NCI-H2196 treated with DMSO at 0.1 percent for 48 hours (cell line): ENCODE results near the gene HES2.
"Not testable (repeated sequence)": the region's sequence is repeated elsewhere in the genome, so short reads cannot be mapped to it uniquely, and the experiment has no call there.

Experiments
- DNase-seq: peaks from one replicate; lab custom pipeline; 2025; ENCODE audit not compliant: unreplicated experiment; lab: John Stamatoyannopoulos, UW

HES2 gene, protein sequence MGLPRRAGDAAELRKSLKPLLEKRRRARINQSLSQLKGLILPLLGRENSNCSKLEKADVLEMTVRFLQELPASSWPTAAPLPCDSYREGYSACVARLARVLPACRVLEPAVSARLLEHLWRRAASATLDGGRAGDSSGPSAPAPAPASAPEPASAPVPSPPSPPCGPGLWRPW

DNA sequence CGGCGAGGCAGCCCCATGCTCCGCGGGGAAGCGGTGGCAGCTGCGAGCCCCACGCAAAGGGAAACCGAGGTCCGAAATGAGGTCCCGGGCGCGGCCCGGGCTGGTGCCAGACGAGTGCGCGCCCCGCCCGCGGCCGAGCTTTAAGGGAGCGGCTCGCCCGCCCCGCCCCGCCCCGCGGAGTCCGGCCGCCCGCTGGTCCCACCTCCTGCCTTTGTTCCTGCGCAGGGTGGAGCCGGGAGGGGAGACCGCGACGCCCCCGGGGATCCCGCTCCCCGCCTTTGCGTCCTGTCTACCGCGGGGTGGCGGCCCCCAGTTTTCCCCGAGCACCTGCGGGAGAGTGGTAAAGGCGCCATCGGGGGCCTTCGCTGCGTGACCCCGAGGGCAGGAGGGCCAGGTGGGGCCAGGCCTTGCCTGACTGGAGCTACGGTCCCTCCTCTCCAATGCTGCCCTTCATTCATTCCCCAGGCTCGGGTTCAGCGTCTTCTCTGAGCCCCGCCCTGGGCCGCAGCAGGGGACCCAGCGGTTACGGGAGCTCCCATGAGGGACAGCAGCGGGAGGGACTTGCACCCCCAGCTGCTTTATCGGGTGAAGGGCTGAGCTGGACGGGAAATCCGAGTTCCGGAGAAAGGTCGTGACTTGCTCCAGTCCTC is at the start of gene HES2:
HES2 (minus strand) TSS at position 116 of the 650 bp plus-strand sequence; CDS start at position 17, 99 bp downstream.
- no peak for DNase-seq

DNA sequence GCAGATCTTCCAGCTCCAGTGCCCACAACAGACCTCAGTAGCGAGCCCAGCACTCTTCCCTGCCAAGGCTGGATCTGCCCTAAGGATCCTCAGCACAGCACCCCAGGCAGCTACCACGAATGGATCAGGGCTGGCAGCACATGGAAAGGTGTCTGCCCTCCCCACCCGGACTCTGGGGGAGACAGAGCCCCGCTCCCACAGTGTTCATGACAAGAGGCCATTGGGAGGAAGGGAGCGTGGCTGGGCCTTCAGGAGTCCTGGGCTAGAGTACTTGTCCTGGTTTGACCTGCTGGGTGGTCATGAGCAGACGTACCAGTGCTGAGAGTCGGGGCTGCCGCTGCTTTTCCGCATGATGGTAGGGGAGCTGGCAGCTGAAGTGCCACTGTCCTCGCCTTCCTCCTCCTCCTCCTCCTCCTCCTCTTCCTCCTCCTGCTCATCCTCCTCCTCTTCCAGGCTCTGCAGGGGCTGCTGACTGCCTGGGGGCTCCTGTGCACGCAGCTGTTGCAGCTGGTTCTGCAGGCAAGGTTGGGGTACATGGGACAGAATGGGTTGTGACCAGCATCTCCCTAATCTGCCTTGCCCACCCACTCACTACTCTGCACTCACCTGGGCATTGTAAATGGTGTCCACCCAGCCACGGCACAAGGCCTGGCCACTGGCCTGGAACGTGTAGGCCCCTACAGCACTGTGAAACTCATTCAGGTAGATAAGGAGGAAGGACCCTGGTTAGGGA is 49.2 kb upstream of the HES2 start:
- no peak for DNase-seq

DNA sequence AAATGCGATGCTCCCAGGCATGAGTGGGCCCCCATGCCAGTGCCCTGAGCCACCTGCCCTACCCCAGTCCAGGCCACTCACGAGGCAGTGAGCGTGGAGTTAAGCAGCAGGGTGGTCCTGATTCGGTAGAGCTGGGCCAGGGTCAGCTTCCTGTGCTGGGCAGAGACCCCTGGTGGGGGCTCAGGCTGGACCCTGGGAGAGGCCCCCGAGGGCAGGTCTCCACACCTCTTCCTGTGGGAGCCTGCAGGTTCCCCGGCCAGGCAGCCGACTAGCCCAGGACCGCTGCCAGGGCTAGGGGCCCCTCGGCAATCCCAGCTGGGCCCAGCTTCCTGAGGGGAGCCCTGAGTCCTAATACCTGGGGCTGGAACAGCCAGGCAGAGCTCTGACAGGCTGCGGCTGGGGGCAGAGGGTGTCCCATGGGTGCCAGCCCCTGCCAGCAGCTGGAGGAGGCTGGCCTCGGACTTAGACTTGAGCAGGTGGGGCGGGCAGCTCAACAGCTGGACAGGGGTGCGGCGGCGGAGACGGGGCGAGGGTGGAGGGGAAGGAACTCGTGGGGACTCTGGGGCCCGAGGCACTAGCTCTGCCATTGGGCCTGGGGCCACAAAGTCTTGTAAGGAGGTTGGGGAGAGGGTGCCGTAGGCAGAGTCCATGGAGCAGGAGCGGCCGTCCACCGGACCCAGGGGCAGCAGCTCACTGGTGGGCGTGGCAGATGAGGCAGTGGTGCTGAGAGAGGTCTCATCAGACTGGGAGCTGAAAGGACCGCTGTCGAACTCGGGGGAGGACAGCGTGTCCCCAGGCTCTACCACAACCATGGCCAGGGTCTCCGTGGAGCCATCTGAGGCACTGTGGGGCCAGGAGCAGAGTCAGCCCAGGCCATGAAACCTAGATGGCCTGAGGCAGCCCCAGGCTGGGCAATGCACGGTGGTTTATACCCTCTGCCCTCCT is 48.3 kb upstream of the HES2 start:
- DNase-seq, result no peak

DNA sequence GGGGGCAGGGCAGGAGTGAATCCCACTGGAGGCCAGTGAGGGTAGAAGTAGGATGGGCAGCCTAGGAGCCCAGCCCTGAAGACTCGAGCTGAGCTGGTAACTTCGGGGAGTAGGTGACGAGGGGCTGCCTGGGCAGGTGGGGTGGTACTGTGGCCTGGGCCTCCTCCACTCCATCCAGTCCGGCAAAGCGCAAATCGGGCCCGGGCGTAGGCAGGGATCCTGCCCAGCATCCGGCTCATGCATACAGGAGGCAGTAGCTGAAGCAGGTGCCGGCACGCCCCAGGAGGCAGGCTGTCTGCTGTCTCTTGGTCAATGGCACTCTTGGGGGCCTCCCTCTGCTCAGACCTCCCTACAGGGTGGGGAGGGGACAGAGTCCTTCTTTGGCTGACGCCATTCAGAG is 47.5 kb upstream of the HES2 start:
- no peak for DNase-seq

DNA sequence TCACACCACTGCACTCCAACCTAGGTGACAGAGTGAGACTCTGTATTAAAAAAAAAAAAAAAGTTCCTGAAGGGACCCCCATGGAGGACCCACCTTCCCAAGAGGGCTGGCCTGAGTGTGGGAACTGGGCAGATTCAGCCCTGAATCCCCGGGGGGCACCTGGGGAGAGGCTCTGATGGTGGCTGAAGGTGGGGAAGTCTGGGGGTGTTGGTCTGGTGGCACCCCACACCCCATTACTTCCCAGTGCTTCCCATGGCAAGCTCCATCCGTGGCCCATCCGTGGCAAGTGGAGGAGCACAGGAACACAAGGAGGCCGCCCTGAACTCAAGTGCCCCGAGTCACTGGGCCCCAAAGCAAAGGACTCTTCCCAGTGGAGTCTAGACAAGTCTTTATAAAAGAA is 47.0 kb upstream of the HES2 start:
- DNase-seq, result no peak

DNA sequence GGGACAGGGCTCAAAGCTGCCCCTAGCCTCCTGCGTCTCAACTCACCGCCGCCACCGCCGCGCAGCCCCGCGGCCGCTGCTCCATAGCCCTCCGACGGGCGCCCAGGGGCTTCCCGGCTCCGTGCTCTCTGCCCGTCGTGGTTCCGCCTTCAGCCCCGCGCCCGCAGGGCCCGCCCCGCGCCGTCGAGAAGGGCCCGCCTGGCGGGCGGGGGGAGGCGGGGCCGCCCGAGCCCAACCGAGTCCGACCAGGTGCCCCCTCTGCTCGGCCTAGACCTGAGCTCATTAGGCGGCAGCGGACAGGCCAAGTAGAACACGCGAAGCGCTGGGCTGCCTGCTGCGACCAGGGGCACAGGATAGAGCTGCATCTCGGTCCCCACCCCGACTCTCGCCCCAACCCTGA is 46.3 kb upstream of the HES2 start, which contains the start of gene TNFRSF25:
TNFRSF25 (minus strand) TSS at position 151 of the 400 bp plus-strand sequence; CDS start at position 85, 66 bp downstream.
- DNase-seq, result no peak

DNA sequence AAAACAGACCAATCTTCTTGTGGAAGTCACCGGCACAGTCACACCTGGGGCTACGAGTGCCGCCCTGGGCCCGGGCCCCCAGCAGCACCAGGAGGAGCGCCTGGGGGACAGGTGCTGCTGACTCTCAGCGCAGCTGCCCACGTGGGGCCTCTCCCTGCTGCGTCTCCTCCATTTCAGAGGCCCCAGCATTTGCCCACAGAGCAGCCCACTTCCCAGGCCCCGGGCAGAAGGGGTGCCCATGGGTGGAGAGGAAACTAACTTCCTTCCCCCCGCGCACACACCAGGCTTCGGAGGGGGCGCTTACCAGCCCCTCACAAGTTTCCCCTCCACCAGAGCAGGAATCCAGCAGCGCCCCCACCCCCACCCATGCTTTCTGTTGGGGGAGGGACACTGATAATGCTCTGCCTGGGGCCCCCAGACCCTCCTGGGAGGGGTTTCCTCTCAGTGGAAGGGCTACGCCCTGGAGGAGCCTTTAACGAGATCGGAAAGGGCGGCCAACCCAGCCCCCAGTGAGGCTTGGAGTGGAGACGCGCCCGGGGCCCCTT is 45.8 kb upstream of the HES2 start:
- no peak for DNase-seq

DNA sequence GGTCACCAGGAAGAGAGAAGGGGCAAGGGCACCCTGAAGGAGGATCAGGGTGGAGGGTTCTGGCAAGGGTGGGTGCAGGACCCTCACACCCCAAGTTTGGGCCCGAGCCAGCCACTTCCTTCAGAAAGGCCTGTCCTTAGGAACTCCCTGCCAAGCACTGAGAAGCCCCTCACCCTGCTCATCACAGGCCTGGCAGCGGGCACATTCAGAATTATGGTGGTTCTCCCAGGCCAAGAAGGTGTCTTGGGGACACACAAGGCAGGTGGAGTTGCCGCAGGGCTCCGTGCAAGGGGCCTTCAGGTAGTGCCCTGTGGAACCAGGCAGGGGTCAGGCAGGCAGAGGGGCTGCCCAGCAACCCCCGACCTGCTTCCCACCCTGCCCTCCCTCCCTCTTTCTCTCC is 45.2 kb upstream of the HES2 start:
- DNase-seq, result no peak

DNA sequence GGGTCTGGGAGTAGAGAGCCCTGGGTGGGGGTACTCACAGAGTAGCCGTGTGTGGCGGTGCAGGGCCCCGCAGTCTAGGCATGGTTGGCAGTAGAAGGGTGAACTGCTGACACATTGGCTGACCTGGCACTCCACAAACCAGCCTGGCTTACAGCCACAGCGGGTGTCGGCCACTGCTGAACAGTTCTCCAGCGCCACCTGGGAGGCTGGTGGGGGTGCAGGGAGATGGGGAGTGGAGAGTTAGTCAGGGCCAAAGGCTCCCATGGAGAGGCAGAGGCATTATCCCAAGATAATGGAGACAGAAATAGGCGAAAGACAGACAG is 44.8 kb upstream of the HES2 start:
- peak; percentile 63 for DNase-seq

DNA sequence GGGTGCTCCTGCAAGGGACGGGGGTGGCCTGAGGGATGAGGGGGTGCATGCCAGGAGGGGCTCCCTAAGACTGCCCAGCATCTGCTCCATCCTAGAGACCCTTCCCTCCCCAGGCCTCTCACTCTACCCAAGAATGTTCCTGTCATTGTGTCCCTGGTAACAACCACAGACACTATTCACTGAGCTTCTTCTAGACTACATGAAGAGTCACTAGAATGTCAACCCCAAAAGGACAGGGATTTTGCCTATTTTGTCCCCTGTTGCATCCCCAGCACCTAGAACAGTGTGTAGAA is 43.3 kb upstream of the HES2 start:
- no peak for DNase-seq

DNA sequence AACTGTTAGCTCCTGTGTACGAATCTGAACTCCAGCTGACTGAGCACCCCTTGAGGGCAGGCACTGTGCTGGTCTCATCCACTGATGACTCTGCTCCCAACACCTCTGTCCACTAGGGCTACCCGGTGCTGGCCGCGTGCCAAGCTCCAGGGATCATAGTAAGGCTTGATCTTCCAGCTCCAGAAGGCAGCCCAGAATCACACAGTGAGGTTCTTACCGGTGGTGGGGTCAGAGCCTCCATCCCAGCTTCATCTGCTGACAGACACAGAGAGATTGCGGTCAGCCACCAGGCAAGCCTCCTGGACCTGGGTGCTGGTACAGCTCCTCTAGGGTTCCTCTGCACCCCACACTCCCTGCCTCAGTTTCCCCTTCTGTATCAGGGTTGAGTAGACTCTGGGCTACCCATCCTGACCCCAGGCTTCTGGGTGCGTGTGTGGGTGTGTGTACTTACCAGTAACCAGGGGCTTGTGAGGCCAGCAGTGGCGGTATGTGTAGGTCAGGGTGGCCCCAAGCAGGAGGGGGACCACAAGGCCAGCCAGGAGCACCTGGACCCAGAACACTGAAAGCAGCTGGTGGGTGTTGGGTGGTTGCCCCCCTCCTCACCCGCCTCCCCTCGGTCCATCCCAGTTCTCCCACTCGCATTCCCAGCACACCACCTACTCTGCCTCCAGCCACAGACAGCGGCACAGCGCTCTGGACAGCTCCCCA is 42.8 kb upstream of the HES2 start:
- DNase-seq, result no peak

DNA sequence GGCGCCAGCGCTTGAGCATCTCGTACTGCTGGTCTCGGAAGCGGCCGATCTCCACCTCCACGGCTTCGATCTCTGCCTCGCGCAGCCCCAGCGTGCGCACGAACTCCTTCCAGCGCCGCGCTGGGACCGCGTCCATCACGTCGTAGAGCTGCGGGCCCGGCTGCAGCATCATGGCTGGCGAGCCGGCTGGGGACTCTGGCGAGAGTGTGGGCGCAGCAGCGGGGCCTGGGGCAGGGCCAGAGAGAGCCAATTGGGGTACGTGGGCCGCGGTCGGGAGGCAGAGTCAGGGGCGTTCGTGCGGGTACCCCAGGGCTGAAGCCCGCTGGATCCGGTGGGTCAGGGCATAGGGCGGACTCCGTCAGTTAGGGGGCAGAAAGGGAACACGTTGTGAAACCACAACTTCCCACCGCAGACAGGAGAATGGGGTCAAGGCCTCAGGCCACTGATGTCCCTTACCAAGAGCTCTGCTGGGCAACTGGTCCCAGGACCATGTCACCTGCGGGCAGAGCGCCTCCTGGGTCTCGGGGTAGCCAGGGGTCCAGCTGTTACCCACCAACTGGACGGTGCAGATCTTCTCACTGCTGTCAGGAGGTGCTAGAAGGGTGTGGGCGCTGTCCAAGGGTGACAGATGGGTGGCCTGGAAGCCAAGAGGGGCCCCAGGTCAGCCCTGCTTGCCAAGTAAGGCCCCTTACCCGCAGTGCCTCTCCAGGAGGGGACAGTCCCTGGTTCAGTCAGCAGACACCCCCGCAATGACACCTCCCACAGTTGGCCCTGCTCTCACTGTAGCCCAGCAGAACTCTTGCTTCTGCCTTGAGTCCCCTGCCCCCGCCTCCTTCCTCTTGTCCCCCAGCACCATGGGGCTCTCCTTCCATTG is 42.1 kb upstream of the HES2 start:
- DNase-seq, result no peak

DNA sequence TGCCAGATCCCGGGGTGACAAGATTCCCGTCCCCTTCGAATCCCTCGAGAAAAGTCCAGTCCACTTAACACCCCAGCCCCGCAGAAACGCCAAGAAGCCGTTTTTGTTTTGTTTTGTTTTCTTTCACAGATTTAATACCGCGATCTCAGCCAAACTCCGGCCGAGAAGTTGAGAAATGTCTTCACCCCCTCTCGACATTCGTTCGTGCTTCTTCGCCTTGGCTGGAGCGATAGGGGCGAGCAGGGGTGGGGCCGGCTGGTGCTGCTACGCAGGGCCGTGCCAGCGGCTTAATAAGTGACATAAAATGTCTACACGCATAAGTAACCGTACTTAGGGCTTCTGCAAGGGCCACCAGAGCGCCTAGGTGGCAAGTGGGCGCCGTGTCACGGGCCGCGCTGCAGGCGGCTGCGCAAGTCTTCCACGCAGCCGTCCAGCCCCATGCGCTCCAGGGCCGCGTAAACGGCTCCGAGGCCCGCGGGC is 41.4 kb upstream of the HES2 start:
- no peak for DNase-seq

DNA sequence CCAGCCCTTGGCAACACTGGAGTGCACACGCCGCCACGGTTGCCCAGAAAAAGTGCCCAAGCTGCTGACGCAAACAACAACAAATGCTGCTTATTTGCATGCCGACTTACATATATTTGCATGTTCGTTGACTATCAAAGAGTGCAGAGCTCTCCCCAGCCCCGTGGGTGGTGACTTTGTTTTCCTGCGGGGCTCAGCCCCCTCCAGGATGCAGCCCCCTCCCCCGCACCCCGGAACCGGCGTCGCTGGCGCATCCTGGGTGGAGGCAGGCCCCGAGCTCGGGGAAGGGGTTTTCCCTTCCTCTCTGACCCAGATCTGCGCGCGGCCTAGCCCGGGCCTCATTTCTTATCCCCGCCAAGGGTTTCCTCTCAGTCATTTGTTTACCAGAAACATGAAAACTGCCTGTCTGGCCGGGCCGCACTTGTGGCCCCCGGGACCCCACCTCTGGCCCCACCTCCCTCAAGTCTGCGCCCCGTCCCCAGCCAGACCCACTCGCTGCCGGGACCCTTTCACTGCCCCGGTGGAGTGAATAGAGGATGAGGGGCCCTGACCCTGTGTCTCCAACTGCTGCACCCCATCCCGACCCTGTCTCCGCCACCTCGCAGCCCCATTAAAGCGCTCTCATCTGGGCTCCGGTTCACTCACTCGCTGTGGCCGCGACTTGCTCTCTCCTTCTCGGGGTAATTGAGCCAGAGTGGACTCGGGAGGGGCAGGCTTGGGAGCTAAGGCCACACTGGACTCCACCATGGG is 40.8 kb upstream of the HES2 start:
- DNase-seq, result no peak

DNA sequence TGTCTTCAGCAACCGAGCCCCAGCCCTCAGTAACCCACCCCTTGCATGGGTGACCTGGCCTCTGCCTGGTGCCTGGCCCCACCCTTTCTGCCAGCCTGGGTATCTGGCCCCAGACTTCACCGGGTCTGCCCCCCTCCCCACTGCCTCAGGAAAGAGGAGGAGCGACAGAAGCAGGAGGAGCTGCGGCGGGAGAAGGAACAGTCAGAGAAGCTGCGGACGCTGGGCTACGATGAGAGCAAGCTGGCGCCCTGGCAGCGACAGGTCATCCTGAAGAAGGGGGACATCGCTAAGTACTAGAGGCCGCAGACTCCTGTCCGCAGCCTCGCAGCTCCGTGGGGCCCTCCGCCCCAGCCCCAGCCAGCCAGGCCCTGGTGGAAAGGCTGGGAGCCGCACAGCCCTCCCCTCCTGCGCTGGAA is 40.1 kb upstream of the HES2 start:
- no peak for DNase-seq

DNA sequence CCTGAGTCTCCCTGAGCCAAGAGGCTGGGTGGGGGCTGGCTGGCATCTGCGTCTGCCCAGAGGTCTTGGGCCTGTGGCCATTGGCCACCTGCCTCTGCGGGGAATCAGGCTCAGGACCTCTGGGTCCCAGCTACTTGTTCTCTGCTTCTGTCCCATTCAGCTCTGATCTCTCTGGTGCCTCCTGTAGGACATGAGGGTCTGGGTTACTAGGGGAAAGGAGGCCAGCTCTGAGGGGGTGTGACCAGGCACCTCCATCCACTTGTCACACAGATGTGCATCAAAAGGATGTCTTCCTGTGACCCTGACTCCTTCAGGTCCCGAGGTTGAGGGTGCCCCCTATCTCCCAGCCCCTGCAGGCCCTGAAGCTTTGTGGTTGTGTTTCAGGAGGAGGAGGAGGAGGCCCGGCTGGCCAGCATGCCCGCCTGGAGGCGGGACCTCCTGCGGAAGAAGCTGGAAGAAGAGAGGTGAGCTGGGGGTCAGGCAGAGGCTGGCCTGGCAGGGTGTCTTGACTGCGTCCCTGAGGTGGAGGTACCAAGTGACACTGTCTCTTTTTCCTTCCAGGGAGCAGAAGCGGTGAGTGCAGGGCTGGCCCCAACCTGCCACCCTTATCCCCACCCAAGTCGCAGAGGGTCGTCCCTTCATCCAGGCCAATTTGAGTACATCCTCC is 37.2 kb upstream of the HES2 start:
- DNase-seq, result no peak

DNA sequence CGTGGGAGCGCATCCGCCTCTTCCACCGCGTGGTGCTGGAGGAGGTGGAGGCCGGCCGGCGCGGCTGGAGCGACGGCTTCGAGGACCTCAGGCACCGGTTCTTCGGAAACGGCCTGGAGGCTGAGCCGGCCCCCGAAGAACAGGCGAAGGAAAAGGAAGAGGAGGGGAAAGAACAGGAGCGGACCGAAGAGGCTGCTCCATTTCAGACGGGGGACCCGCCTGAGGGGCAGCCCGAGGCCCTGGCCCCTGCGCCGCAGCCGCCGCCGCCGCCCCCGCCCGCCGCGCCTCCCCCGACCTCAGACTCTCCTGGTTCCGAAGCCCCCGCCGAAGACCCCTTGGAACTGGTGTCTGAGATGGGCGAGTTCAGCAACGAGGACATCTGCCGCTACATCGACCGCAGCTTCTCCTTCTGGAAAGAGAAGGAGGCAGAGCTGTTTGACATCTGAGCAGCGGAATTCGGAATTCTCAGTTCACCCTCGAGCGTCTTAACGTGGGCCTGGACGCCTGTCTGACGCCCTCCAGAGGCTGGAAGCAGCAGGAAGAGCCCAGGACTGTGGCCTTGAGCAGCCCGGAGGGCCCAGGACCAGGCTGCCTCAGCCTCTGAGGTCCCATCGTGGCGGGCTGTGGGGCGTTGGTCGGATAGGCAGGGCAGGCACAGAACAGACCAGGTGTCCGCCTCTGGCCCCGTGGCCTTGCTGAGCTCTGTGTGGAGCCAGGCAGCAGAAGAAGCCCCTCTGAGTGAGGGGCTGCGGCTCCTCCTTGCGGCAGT is 36.2 kb upstream of the HES2 start:
- not testable (repeated sequence) for DNase-seq
